HG03108 (cell line): Measurements from ENCODE around the gene FGD6.
A peak's percentile ranks its signal among the peaks of the same experiment; 100 is the strongest.
"Not testable (repeated sequence)": the region's sequence is repeated elsewhere in the genome, so short reads cannot be mapped to it uniquely, and the experiment has no call there.

ENCODE experiments used
- ATAC-seq: cut with Tn5 transposase; IDR thresholded peaks from one replicate; pipeline ENCODE4 v1.9.1; 2021; ENCODE audit warnings: moderate library complexity; ENCODE audit not compliant: unreplicated experiment

FGD6 gene

DNA sequence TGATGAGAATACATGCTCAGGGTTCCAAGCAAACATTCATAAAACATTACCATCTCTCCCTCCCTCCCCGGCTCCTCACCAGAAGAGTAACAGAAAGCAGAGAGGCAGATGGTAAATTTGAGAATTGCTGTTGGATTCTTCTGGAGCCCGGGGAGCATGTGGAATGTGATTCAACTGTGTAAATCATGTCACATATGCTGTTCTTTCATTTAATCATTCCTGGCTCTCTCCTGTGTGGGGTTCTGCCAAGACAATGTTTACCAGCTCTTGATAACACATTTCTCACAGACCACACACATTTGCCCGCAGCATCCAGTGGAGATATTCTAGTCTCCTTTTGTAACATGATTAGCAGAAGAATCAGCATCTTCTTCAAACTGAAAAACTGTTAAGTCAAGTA lies 120.4 kb downstream of the FGD6 start:
- no peak for ATAC-seq

DNA sequence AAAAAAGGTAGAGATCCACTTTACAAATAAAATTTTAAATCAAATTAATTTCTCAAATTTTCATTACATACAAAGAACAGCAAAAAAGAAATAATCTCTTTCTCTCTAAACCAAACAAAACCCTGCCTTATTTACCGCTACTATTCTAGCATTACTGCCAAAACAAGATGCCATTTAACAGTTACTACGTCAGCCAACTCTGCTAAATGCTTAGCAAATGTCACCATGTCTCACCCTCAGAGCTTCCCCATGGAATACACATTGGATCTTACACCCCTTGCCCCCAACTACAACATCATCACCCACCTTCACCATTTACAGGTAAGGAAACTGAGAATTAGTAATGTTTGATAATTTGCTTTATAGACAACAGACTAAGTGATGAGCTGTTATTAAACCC lies 120.9 kb downstream of the FGD6 start:
- ATAC-seq: no peak

DNA sequence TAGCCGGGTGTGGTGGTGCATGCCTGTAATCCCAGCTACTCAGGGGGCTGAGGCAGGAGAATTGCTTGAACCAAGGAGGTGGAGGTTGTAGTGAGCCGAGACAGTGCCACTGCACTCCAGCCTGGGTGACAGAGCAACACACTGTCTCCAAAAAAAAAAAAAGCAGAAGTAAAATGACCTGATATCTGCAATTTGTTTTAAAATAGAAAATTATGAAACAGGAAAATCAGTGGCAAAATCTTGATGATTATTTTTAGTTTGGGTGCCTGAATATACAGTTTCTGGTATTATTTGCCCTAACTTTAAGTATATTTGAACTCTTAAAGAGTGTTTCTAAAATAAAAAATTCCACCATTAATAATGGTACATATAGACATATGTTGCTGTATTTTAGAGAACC lies 121.4 kb downstream of the FGD6 start:
- ATAC-seq: not testable (repeated sequence)

DNA sequence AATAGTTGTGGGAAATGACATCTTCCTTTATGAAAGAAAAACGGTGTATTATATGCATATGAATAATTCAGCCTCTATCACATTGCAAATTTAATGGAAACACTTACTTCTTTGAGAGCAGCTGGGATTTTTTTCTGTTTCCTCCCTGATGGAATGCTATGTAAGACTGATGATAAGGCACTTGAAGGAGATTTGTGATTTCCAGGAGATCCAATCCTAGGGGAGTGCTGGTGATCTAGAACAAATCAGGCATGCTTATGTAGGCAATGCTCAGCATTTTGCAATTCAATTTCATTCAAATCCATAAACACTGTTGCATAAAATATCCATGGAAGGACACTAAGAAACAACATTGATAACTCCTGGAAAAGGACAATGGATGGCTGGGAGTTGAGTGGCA lies 127.8 kb downstream of the FGD6 start:
- no peak for ATAC-seq

DNA sequence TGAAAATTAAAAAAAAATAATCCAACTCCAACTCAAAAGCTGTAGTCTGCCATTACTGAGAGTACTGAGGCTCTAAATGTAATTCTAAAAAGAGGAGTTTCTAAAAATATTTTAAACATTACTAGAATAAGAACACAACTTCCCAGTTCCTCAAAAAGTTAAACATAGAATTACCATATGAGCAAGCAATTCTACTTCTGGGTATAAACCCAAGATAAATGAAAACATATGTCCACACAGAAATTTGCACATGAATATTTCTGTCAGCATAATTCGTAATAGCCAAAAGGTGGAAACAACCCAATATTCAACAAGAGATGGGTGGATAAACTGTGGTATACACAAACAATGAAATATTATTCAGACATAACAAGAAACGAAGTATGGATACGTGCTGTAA lies 128.9 kb downstream of the FGD6 start:
- ATAC-seq: peak; percentile 78

DNA sequence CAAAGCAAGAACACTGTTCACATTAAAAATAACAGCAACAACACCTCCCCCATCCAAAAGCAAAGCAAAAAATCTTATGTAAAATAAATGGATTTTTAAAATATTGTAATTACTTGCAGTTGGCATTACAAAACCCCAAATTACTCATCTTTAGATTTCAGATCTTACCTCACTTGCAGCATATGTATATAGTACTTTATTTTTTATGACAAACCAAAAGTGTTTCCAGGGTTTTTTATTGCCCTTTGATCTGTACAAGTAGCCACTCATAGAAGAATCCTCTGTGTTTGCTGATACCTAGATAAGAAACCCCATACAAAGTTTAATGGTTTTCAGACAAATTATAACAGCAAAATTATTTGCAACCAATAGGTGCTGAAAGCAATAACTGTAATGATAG lies 131.7 kb downstream of the FGD6 start:
- no peak for ATAC-seq

DNA sequence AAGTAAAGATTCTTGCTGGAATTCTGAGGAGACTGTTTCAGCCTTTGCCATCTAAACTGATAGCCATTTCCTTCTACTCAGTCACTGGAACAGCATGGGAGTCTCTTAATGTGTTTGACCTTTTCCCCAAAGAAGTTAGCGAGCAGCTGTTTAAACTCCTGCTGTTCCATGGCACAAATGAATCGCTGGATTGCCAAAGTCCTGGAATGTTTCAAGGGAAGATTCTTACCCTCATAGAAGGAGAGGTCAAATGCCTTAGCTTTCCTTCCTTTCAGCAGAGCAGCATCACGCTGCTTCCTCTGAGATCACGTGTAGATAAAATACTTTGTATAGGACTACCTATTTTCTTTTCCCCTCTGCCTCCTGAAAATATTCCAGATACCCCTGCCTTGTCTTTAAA lies 133.3 kb downstream of the FGD6 start:
- ATAC-seq: no peak

DNA sequence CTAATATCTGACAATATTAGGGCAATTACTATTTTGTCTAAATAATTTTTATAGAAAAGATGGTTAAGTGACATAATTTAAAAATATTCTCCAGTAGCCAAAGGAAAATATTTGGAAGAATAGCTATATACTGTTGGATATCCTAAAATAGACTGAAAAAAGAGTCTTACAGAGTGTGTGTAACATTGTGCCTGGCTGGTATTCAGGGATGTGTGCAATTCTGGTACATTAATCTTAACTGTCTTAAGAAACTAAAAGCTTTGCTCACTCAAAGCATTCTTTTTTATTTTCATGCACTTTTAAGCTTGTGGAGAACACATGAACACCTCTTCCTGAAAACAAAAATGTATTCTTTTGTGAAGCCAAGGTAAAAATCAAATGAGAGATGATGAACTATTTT lies 133.8 kb downstream of the FGD6 start:
- ATAC-seq: no peak

DNA sequence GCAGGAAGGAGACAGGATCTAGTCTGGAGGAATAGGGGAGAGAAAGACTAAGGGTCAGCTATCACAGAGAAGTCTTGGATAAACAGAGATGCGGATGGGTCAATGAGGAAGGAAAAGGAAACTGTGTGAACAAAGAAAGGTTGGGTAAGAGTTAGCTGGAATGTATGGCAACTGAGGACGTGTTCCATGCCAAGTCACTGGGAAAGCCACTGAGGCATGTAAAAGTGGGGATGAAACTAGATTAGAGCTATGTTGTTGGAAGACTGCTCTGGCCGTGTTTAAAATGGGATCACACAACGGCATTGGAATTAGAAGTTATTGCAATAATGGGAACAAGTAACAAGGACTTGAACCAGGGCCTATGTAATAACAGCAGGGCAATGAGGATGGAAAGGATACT lies 139.9 kb downstream of the FGD6 start:
- ATAC-seq: no peak

DNA sequence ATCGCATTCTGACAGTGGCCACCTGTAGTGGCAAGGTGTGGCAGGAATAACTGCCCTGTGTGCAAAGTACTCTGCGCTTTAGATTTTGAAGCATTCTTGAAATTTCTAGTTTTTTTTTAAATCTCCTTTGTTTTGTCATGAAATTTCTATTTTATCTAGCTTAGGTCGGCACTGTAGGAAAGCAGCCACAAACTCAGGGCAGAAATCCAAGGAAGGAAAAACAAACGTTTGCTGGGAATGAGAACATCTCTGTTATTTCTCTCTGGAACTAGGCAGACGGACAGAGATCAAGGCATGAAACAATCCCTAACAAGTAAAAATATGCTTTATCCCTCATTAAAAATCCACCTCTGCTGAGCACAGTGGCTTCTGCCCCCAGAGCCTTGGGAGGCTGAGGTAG lies 142.5 kb downstream of the FGD6 start:
- ATAC-seq: no peak

DNA sequence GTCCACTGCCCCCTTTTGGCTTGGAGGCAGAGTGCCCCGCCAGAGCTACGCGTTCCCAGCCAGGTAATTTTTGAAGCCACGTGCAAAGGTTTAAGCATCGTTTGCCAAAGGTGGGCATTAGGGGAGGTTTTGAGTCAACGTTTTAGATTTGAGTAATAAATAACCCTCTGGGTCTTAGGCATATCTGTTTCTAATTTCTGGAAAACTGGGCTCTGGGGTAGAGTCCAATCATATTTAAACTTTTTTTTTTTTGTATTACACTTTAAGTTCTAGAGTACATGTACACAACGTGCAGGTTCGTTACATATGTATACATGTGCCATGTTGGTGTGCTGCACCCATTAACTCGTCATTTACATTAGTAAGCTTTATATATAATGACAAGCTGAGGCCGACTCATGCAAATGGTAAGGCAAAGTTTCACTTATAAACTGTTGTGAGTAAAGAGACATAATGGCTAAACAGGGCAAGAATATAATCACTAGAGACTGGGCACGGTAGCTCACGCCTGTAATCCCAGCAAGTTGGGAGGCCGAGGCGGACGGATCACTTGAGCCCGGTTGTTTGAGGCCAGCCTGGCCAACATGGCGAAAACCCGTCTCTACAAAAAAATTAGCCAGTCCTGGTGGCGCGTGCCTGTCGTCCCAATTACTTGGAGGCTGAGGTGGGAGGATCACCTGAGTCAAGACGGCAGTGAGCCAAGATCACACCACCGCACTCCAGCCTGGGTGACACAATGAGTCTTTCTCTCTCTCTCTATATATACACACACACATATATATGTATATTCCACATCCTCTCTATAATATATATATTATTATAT lies 143.4 kb downstream of the FGD6 start:
- no peak for ATAC-seq

DNA sequence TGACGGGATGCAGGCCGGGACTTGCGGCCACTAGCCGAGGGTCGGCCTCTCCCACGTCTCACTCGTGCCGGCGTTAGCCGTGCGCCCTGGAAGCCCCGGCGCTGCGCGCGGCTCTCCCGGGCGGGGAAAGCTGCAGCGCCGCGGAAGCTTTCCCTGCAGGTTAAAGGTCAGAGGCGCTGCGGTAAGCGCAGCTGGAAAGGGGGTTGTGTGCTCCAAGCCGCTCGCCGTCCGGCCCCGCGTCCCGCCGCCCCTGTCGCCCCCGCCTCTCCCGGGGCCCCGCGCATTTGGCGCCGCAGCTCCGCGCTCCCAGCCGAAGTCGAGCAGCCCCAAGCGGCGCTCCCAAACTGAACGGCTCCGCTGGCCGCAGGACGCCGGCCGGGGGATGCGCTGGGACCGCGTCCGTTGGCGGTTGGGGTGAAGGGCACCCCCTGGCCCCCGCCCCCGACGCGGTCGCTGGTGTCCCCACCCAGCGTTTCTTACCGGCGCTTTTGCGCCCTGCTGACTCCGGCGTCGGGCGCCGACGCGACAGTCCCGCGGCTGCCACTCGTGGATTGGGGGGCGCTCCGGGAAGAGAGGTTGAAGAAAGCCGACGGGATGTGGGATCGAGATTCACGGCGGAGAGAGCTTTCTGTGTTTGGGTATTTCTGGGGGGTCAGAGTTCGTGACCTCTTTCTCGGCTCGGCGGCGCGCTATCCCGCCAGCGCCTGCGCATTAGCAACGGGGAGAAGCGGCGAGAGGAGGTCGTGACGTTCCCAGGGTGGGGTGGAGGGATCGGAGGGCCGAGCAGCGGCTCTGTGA lies 144.2 kb downstream of the FGD6 start, which contains the start of gene NR2C1:
TSS of gene NR2C1 (minus strand) at position 719 of the 798 bp plus-strand sequence. CDS start 6,234 bp downstream, outside the sequence.
- peak; percentile 94 for ATAC-seq

DNA sequence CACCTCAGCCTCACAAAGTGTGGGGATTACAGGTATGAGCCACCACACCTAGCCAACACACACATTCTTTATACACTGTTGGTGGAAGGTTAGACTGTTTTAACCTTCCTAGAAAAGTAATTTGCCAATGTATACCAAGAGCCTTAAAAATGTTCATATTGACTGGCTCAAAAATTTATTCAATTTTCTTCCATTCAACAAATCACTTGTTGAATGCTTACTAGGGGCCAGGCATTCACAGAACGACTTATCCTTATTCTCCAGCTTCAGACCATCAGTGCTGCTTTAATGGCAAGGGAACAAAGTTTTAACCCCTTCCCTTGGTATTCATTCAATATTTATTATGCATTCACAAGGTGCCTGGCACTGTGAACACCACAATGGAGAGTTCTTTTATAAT lies 146.9 kb downstream of the FGD6 start:
- no peak for ATAC-seq

DNA sequence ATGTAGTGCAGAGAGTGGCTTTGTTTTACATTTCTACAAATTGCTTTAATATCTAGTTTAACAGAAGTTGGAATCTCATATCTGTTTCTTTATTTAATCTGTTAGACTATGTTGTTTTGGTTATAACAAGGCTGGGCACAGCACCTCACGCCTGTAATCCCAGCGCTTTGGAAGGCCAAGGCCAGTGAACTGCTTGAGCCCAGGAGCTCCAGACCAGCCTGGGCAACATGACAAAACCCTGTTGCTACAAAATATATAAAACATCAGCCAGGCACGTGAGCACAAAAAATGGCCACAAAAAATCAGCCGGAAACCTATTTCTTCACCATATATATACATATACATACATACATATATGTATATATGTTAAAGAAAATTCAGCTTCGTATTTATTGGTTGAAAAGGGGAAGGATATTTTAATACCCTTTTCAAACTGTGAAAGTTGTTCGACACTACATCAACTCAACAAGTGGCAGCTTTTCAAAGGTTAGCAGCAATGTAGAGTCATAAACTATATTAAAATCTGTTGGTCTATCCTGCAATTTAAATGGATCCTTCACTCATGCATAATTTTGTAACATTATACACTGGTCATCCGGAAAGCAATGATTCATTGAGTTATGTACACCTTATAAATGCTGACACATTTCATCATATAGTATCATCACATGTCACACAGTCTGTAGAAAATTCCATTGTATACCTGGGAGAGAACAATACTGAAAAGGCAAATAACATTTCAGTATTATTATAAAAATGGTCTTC lies 151.0 kb downstream of the FGD6 start:
- no peak for ATAC-seq

DNA sequence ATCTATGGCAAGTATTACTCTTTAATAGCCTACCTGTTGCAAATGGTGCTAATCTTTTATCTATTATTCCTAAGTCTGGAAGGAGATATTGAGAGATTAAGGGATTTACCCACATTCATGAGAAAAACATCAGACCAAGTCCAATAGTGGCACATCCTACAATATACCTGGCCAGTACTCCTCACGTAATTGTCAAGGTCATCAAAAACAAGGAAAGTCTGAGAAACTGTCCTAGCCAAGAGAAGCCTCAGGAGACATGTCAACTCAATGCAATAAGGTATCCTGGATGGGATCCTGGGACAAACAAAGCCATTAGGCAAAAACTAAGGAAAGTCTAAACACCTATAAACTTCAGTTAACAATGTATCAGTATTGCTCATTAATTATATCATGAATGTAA lies 156.3 kb downstream of the FGD6 start:
- no peak for ATAC-seq

DNA sequence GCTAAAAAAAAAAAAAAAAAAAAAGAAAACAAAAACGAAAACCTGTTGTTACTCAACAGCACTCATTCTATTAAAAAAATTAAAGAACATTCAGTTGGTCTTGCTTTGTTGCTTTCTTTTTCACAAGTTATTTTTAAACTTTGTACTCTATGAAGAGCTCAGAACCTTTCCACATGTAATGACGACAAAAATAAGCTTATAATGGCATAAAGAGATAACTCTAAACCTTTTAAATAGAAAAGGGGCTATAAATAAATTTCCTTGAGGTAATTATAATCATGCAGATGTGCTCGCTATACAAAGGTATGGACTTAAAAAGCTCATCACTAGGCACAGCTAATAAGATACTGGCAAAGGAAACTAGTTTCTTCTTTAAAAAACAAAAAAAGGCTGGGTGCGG lies 157.3 kb downstream of the FGD6 start:
- ATAC-seq: no peak

DNA sequence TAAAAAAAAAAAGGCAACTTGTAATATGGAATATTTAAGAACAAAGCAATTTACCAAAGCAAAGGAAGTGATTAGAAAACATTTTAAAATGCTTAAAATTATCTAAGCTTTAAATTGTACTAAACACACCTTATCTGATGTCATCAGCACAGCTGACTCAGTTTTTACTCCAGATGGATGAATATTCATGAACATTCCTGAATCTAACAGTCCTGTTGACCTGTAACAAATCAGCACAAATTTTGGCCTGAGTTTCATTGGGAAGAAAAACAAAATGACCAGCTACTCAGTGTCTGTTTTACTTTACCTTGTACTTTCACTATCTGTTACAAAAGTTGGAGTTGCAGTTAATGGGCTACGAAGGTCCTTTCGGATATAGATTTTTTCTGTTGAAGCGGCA lies 159.8 kb downstream of the FGD6 start:
- ATAC-seq: no peak

DNA sequence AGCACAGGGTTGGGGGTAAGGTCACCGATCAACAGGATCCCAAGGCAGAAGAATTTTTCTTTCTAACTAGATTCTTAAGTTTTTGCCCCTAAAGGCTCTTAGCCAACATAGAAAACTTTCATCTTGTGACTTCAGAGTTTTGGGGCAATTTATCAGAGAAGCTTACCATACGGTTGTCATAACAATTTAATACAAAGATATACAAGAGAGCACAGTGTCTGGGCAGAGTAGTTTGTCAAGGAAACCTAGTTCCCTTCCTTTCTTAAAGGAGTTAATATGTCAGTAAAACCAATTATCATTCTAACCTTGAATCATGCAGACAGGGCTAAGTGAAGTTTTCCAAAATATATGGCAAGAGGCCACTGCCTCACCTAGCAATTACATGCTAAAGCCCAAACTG lies 162.2 kb downstream of the FGD6 start:
- no peak for ATAC-seq

DNA sequence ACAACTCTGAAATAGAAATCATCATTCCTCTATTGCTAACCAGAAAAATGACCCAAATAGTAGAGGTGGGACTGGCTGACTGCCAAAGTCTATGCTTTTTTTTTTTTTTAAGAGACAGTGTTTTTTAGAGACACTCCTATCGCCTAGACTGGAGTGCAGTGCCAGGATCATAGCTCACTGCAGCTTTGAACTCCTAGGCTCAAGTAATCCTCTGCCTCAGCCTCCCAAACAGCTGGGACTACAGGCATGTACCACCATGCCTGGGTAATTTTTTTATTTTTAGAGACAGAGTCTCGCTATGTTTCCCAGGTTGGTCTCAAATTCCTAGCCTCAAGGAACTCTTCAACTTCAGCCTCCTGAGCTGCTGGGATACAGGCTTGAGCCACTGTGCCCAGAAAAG lies 163.1 kb downstream of the FGD6 start:
- no peak for ATAC-seq

DNA sequence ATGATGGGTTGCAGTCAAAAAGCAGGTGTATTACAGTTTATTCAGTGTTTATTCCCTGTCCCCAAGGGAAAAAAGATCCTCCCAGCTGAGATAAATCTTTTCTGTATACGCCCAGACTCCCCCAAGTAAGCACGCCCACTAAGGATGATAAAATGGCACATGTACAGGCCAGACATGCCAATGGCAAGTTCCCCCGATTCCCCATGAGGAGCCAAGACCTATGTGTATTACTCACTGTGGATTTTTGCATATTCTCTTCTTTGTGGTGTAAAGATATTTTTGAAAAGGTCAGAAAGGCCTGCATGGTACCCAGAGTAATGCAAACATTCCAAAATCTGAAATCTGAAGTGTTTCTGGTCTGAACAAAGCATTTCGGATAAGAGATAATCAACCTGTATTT lies 166.0 kb downstream of the FGD6 start:
- ATAC-seq: no peak

DNA sequence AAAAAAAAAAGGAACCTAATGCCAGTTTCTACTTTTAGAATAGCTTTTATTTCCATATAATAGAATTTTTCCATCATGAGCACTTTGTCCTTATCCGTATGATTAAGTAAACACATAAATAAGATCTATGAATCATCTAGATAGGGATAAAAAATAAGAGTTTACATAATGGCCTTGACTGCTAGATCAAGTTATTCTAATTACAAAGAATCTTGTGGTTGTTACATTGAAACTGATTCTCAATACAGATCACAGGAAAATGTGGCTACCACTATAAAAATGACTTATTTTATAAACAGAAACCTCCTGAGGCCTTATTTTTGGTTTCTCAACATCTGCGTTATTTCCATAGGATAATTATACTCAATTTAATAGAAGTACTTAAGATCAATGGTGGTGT lies 179.4 kb downstream of the FGD6 start:
- ATAC-seq: no peak

DNA sequence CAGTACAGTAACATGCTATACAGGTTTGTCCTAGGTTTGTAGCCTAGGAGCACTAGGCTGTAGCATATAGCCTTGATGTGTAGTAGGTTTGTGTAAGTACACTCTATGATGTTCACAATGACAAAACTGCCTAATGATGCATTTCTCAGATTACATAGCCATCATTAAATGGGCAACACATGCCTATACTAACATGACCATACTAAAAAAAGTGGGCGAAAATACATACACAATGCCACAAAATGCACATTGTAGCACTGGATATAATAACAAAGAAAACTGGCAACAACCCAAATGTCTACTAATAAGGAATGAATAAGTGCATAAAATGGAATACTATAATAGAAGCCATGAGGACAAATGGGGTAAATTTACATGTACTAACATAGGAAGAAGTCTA lies 182.5 kb downstream of the FGD6 start:
- ATAC-seq: no peak
